Ishikawa (cell line): ENCODE results near the gene CADM1.

Experiments used
- CEBPB ChIP-seq: IDR thresholded peaks from 2 replicates; pipeline ENCODE4 v1.6.1; 2012
- CREB1 ChIP-seq: IDR thresholded peaks from 2 replicates; pipeline ENCODE4 v1.6.1; 2012; ENCODE audit warnings: low read depth
- EGR1 ChIP-seq: IDR thresholded peaks from 2 replicates; pipeline ENCODE4 v1.6.1; 2012
- EP300 ChIP-seq: IDR thresholded peaks from 2 replicates; pipeline ENCODE4 v1.6.1; 2012; ENCODE audit warnings: borderline replicate concordance
- FOXM1 ChIP-seq: IDR thresholded peaks from 2 replicates; pipeline ENCODE4 v1.6.1; 2012; ENCODE audit warnings: low read depth, borderline replicate concordance
- NFIC ChIP-seq: IDR thresholded peaks from 2 replicates; pipeline ENCODE4 v1.6.1; 2012
- RAD21 ChIP-seq: IDR thresholded peaks from 2 replicates; pipeline ENCODE4 v1.6.1; 2012; ENCODE audit warnings: low read depth
- TAF1 ChIP-seq: IDR thresholded peaks from 2 replicates; pipeline ENCODE4 v1.6.1; 2012; ENCODE audit warnings: low read depth, mild to moderate bottlenecking
- TCF12 ChIP-seq: IDR thresholded peaks from 2 replicates; pipeline ENCODE4 v1.6.1; 2012; ENCODE audit warnings: low read depth
- TEAD4 ChIP-seq: IDR thresholded peaks from 2 replicates; pipeline ENCODE4 v1.6.1; 2012
- YY1 ChIP-seq: IDR thresholded peaks from 2 replicates; pipeline ENCODE4 v1.6.1; 2012; ENCODE audit warnings: low read depth
- ZBTB7A ChIP-seq: IDR thresholded peaks from 2 replicates; pipeline ENCODE4 v1.6.1; 2012; ENCODE audit warnings: low read depth
- TF ChIP-seq, protein P1 (sequence below): IDR thresholded peaks from 2 replicates; pipeline ENCODE4 v1.6.1; 2012
- TF ChIP-seq, protein P2 (sequence below): IDR thresholded peaks from 2 replicates; pipeline ENCODE4 v1.6.1; 2012; ENCODE audit warnings: low read depth, mild to moderate bottlenecking
- TF ChIP-seq, protein P3 (sequence below): IDR thresholded peaks from 2 replicates; pipeline ENCODE4 v1.6.1; 2012

The CADM1 gene

DNA sequence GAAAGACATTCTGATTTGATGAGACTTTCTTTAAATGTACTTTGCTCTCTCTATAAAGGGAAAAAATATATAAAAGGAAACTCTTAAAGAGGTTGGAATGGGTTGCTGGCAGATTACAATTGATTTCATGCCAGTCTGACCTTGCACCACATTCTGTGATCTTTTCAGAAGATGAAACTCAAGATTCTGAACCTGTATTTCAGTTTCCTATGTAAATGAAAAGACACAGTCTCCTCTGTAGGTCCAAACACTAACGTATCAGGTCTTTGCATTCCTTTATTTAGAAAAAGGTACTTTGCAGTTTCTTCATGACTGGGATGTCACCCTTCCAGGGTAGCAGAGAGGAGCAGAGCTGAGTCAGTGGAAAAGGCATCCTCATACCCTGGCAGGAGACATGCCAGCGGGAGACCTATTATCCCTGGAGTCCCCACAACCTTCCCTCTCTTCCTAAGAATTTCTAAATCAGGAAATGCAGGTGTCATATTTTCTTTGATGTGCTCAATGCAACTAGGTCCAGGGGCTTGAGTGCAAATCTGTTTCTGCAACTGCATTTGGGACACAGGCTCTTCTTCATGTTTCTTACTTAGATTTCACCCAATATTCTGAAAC lies 282.6 kb downstream of the CADM1 start:
- no peak for TF ChIP-seq NFIC

DNA sequence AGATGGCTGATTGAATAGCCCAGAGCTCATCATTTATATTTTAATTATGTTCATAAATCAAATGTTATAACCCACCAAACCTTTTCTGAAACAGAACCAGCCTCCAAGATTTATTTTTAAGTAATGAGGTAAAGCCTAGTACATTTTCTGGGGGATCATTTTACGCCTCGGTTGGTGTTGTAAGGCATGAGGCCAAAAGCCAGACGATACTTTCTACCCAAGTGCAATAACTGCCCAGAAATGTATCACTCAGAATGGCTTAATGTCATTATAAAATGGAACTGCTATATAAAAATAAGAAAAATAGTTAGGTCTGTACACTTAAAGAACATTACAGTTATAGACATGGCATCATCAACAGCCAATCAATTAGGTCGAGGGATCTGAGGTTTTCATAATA lies 283.3 kb downstream of the CADM1 start:
- TF ChIP-seq TAF1, result no peak
- no peak for TF ChIP-seq TEAD4
- TF ChIP-seq, protein P1, sequence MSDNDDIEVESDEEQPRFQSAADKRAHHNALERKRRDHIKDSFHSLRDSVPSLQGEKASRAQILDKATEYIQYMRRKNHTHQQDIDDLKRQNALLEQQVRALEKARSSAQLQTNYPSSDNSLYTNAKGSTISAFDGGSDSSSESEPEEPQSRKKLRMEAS, result no peak
- TF ChIP-seq CEBPB, result no peak

DNA sequence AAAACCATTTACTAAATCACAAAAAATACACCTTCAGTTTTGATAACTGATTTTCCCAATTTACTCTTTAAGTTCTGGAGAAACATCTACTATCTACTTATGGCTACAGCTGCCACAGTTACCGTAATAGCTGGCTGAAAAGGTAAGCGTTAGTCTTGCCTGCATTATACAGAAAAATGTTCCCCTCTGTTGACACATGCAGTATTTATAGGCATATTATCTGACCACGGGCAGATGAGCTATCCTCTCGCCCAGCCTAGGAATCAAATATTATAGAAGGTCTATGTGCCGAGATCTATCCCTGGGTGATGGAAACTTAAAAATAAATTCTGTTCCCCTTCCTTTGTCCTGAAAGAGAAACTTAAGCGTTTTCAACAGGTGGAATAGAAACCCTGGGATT lies 283.8 kb downstream of the CADM1 start:
- no peak for TF ChIP-seq TCF12
- TF ChIP-seq, protein P1, result no peak

DNA sequence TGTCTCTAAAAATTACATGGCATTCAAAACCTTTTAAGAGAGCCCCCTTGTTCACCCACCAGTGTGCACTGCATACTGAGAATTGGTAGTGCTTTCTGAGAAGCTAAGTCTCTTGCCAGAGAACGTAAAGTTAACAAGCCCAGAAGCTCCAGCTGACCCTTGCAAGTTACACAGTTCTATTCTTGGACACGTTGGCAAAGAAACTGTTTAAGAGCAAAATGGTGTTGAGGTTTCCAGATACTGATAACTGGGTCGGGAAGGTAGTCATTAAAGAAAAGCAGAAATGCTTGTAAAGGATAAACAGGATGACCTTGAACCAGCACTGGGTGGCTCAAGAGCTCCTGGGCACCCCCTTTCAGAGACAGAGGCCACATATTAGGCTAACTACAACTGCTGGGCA lies 284.8 kb downstream of the CADM1 start:
- TF ChIP-seq RAD21 (no peak), FOXM1 (no peak), TEAD4 (no peak), EP300 (no peak)

DNA sequence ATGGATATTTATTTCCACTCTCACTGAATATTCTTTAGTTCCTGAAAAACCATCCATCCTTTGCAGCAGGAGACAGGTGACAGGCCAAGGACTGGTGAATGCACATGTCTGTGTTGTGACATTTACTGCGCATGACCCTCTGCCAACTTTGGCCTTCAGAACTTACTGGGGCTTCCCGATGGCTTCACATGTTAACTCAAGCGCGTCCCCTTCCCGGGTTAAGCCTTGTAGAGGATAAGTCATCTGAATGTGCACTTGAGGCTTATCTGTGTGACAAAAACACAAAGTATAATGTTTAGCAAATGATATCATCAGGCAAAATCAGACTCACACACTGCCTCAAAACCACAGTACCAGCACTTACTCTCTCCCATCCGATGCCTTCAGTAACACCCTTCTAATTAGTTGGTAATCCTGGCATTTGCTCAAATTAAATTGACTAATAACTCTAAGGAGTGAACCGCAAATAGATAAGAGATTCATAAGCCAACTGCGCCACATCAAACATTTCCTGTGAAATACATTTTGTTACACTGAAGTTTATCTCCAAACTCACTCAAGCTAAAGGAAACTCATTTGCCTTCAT lies 286.4 kb downstream of the CADM1 start:
- TF ChIP-seq RAD21 (no peak), CREB1 (no peak), EP300 (no peak), YY1 (no peak), TAF1 (no peak), TCF12 (no peak), TEAD4 (no peak), CEBPB (no peak), NFIC (no peak)
- TF ChIP-seq, protein P2, sequence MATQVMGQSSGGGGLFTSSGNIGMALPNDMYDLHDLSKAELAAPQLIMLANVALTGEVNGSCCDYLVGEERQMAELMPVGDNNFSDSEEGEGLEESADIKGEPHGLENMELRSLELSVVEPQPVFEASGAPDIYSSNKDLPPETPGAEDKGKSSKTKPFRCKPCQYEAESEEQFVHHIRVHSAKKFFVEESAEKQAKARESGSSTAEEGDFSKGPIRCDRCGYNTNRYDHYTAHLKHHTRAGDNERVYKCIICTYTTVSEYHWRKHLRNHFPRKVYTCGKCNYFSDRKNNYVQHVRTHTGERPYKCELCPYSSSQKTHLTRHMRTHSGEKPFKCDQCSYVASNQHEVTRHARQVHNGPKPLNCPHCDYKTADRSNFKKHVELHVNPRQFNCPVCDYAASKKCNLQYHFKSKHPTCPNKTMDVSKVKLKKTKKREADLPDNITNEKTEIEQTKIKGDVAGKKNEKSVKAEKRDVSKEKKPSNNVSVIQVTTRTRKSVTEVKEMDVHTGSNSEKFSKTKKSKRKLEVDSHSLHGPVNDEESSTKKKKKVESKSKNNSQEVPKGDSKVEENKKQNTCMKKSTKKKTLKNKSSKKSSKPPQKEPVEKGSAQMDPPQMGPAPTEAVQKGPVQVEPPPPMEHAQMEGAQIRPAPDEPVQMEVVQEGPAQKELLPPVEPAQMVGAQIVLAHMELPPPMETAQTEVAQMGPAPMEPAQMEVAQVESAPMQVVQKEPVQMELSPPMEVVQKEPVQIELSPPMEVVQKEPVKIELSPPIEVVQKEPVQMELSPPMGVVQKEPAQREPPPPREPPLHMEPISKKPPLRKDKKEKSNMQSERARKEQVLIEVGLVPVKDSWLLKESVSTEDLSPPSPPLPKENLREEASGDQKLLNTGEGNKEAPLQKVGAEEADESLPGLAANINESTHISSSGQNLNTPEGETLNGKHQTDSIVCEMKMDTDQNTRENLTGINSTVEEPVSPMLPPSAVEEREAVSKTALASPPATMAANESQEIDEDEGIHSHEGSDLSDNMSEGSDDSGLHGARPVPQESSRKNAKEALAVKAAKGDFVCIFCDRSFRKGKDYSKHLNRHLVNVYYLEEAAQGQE, result no peak
- TF ChIP-seq, protein P1, result no peak

DNA sequence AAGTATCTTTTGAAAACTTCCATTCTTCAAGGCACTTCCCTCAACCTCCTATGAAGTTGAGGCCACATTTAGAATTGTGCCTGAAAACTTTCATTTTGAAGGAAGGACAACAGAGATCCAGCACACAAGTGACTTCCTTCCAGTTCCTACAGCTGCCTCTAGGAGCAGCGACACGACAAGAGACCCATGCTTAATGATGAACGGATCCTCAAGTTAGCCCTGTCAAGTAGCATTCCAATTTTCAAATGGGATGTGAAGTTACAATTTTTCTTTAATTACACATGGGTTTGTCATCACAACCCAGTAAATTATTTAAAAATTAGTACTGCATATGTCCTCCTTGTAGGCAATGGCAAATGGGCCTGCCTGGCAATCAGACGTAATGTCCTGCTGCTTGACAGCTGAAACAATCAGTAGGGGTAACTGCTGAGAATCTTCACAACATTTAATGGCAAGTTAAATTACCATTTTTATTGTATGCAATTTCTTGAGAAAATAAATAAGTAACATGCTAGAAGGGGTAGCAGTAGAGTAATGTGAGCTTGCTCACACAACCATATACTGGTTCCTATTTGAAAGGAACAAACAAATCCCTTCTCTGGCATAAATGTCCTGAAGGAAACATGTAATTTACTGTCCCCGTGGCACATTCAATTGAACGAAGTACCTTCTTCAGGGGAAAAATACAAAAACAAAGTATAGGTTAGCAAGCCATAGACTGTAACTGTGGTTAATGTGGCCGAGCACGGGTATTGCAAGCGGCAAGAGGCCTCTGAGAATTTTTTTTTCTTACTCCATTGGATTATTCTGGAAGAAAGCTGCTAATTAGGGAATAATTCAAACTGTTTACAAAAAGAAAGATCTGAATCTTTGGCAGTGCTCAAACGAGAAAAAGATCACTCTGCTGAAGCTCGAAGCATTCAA lies 288.3 kb downstream of the CADM1 start:
- no peak for TF ChIP-seq ZBTB7A
- no peak for TF ChIP-seq FOXM1
- TF ChIP-seq TEAD4, result no peak
- TF ChIP-seq CREB1, result no peak
- TF ChIP-seq EP300, result no peak
- no peak for TF ChIP-seq CEBPB
- TF ChIP-seq, protein P1, result no peak
- TF ChIP-seq EGR1, result no peak
- no peak for TF ChIP-seq RAD21
- TF ChIP-seq, protein P2, result no peak
- no peak for TF ChIP-seq YY1
- TF ChIP-seq TAF1, result no peak
- no peak for TF ChIP-seq TCF12
- TF ChIP-seq, protein P3, sequence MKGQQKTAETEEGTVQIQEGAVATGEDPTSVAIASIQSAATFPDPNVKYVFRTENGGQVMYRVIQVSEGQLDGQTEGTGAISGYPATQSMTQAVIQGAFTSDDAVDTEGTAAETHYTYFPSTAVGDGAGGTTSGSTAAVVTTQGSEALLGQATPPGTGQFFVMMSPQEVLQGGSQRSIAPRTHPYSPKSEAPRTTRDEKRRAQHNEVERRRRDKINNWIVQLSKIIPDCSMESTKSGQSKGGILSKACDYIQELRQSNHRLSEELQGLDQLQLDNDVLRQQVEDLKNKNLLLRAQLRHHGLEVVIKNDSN, result no peak
- no peak for TF ChIP-seq NFIC
